K562 (cell line): ENCODE results near the gene NADSYN1.

Experiments used
- NBN ChIP-seq: fragments of 450-650 bp; IDR thresholded peaks from 2 replicates; pipeline ENCODE4 v1.6.1; 2016; ENCODE audit warnings: low read depth, mild to moderate bottlenecking
- ZNF766 ChIP-seq: fragments of 200-800 bp; sonication (Bioruptor generic); conservative IDR thresholded peaks from 2 replicates; pipeline ENCODE4 v1.6.1; 2016; ENCODE audit warnings: missing genetic modification characterization, missing compliant biosample characterization

- TF ChIP-seq ZNF766 (CRISPR knock-in tag) (no peak), NBN (no peak)
These were observed 21.9 kb downstream of the NADSYN1 start for GRCh38 chr11:71474771-71475483.
